Neural crest cell (in vitro differentiated cells): Measurements from ENCODE around the gene TMEM187. TPM values are rescaled to one million over a fixed set of nuclear protein-coding genes. Genes with fewer than 3 reads are reported as not detected.

Experiments
- DNase-seq: peaks from one replicate; pipeline ENCODE4 v3.0.0; 2021; ENCODE audit warnings: low read depth, mixed read lengths, low spot score
- H3K27ac Mint-ChIP-seq: one replicate; pipeline ENCODE4 v1.8.0; 2021; ENCODE audit warnings: mild to moderate bottlenecking, mixed read lengths; ENCODE audit not compliant: unreplicated experiment
- H3K27me3 Mint-ChIP-seq: 2 replicates; pipeline ENCODE4 v1.8.0; 2021; ENCODE audit warnings: low read depth, mild to moderate bottlenecking, mixed read lengths
- H3K36me3 Mint-ChIP-seq: 2 replicates; pipeline ENCODE4 v1.8.0; 2021; ENCODE audit warnings: low read depth, mild to moderate bottlenecking, mixed read lengths
- H3K4me1 Mint-ChIP-seq: 2 replicates; pipeline ENCODE4 v1.8.0; 2021; ENCODE audit warnings: mixed read lengths
- H3K4me3 Mint-ChIP-seq: one replicate; pipeline ENCODE4 v1.8.0; 2021; ENCODE audit warnings: mild to moderate bottlenecking, mixed read lengths
- H3K9me3 Mint-ChIP-seq: 2 replicates; pipeline ENCODE4 v1.8.0; 2021; ENCODE audit warnings: mixed read lengths
- total RNA-seq: library from RNA; stranded (reverse); gene quantifications from 2 replicates; pipeline ENCODE4 v1.2.1, GENCODE V29; 2021
- TF ChIP-seq, protein P1 (sequence below): fragments of 200-600 bp; sonication (generic); conservative IDR thresholded peaks from 2 replicates; pipeline ENCODE4 v1.5.0; 2021; ENCODE audit warnings: antibody characterized with exemption, mild to moderate bottlenecking

The TMEM187 gene
- total RNA-seq, 1 donor from 2014 or later: 8.0 TPM

DNA sequence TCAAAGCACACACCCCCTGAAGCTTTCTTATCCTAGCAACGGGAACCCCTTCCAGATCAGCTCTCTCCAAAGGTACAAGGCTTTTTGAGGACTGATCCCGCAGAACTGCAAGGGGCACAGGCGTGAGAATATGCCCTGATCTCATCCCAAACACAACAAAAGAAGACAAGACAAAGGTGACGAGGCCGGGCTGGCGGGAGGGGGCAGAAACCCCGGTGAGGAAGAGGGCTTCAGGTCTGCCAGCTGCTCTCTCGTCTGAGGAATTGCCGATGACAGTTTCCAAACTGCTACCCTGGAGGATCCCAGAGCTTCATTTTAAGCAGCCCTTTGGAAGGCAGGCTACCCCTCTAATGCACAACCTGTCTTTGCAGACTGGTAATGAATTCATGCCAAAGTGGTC is 4.3 kb upstream of the TMEM187 start:
- Mint-ChIP-seq H3K4me1 (peaks cover 36% of the 10 kb centered on the region), H3K9me3 (no peaks in the 10 kb centered on the region), H3K4me3 (peak overlapping the region; percentile 98), H3K27ac (peak overlapping the region; percentile 81), H3K36me3 (peaks cover 6% of the 10 kb centered on the region), H3K27me3 (peaks cover 7% of the 10 kb centered on the region)
- TF ChIP-seq, protein P1, sequence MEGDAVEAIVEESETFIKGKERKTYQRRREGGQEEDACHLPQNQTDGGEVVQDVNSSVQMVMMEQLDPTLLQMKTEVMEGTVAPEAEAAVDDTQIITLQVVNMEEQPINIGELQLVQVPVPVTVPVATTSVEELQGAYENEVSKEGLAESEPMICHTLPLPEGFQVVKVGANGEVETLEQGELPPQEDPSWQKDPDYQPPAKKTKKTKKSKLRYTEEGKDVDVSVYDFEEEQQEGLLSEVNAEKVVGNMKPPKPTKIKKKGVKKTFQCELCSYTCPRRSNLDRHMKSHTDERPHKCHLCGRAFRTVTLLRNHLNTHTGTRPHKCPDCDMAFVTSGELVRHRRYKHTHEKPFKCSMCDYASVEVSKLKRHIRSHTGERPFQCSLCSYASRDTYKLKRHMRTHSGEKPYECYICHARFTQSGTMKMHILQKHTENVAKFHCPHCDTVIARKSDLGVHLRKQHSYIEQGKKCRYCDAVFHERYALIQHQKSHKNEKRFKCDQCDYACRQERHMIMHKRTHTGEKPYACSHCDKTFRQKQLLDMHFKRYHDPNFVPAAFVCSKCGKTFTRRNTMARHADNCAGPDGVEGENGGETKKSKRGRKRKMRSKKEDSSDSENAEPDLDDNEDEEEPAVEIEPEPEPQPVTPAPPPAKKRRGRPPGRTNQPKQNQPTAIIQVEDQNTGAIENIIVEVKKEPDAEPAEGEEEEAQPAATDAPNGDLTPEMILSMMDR: no peak
- DNase-seq: no peak

DNA sequence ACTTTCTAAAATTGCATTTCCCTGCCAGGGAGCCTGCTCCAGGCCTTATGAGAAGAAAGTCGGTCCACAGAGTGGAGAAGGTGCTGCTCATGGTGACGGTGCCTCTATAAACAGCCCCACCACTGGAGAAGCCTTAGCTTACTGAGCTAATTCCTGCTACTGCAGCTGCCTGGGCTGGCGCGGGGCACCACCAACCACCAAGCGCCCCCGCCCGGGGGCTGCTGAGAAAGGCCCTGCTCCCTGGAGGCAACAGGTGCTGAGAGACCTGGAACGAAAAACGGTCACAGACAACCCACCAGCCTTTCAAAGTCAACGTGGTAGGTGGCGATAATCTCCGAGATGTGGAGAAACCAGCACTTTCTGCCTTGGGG is 3.8 kb upstream of the TMEM187 start:
- TF ChIP-seq, protein P1: no peak
- peak overlapping the region; percentile 98 for H3K4me3 Mint-ChIP-seq
- no peak for DNase-seq
- peaks cover 41% of the 10 kb centered on the region for H3K4me1 Mint-ChIP-seq
- peaks cover 7% of the 10 kb centered on the region for H3K27me3 Mint-ChIP-seq
- H3K36me3 Mint-ChIP-seq: peaks cover 6% of the 10 kb centered on the region
- no peak overlapping the region for H3K27ac Mint-ChIP-seq
- no peaks in the 10 kb centered on the region for H3K9me3 Mint-ChIP-seq

DNA sequence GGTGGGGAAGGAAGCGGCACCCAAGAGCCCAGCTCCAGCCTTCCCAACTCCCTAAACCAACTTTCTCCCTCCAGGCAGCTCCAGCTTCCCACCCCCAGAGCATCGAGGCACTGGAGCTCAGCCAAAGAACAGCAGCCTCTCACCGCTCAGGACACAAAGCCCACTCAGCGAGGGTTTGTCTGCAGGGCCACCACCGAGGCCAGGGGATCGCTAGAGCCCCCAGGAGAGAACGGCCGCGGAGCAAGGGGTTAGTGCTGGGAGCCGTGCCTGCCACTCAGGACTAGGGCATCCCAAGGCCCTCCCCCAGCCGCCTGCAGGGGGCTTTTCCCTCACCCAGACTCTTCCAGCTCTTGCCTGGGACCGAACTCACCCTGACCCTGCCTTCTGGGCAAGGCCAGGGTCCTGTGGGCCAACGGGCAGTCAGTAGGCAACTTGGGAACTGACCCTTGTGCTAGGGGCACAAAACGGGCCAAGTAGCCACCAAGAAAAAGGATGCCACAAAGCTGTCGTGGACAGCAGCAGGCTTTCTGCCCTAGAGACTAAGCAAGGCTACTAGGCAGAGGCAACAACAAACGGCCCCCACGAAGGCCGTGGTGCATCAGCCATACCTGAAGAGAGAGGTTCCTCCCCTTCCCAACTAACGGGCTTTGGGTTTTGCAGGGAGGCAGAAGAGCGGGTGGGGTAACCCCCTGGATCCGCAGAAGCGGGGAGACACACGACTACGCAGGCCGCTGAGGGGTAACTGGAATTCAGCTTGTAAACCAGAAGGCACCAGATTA is 3.2 kb upstream of the TMEM187 start:
- H3K36me3 Mint-ChIP-seq: peaks cover 6% of the 10 kb centered on the region
- peak overlapping the region; percentile 83 for H3K27ac Mint-ChIP-seq
- peaks cover 7% of the 10 kb centered on the region for H3K27me3 Mint-ChIP-seq
- H3K9me3 Mint-ChIP-seq: no peaks in the 10 kb centered on the region
- H3K4me1 Mint-ChIP-seq: peaks cover 47% of the 10 kb centered on the region
- DNase-seq: no peak
- TF ChIP-seq, protein P1: peak; percentile 31
- H3K4me3 Mint-ChIP-seq: peak overlapping the region; percentile 98

DNA sequence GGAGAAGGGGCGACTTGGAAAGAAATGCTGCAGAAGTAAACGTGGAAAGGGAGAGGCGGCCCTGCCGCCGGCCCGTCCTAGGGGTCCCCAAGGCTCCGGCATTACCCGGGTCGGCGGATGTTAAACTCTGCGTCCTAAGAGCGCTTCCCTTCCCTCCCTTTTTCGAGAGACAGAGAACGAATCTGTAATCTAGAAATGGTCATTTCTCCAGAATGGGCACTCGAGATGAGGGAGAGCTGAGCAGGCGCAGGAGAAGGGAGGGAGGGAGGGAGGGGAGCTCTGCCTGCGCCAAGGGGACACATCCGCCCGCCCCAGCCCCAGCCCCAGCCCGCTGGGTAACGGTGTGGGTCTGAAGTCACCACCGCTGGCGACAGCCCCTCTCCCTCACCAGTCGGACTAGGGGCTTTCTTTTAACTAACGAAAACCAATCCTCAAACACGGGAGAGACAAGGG is 2.6 kb upstream of the TMEM187 start:
- DNase-seq: no peak
- Mint-ChIP-seq H3K4me1 (peaks cover 53% of the 10 kb centered on the region), H3K4me3 (peak overlapping the region; percentile 98), H3K36me3 (peaks cover 6% of the 10 kb centered on the region), H3K27me3 (peaks cover 7% of the 10 kb centered on the region), H3K9me3 (no peaks in the 10 kb centered on the region), H3K27ac (peak overlapping the region; percentile 89)
- TF ChIP-seq, protein P1: no peak

DNA sequence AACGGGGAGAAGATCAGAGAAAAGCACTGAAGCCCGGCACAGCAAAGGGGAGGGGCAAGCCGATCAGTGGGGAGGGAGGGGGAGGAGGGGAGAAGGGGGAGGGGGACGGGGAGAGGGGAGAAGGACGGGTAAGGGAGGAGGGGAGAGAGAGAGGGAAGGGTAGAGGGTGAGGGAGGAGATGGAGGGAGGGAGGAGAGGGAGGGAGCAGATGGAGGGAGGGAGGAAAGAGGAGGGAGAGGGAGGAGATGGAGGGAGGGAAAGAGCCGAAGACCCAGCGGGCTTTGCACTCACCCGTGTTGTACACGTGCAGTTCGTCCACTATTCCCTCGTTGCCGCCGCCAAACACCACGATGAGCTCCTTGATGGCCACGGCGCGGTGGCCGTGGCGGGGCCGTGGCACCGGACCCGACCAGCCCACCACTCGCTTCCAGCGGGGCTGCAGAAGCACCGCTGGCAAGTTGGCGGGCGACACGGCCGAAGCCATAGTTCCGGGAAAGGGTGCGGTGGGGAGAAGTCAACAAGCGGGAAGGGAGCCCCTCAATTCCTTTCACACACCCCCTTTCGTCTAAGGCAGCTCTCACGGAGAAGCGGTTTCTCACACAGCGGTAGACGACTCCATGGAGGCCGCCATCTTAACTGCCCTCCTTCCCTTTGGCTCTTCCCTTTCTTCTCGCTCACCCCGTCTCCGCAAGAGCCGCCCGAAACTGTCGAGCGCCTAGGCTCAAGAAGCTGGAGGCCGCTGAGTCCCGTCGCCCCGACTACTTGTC is 2.0 kb upstream of the TMEM187 start:
- peaks cover 6% of the 10 kb centered on the region for H3K36me3 Mint-ChIP-seq
- peaks cover 56% of the 10 kb centered on the region for H3K4me1 Mint-ChIP-seq
- H3K4me3 Mint-ChIP-seq: peak overlapping the region; percentile 98
- H3K27ac Mint-ChIP-seq: peak overlapping the region; percentile 100
- H3K9me3 Mint-ChIP-seq: no peaks in the 10 kb centered on the region
- peak; percentile 45 for DNase-seq
- TF ChIP-seq, protein P1: no peak
- peaks cover 7% of the 10 kb centered on the region for H3K27me3 Mint-ChIP-seq
